Thyroid gland (tissue), 4 donors: ENCODE data around the gene ZNF200.

ENCODE experiments used
- POLR2A ChIP-seq, 2 donors: fragments of 450-650 bp; IDR thresholded peaks; one replicate each; pipeline ENCODE4 v1.6.1; 2017; ENCODE audit warnings: antibody characterized with exemption in 2 of 2, mild to moderate bottlenecking in 2 of 2, moderate library complexity in 1 of 2
- TF ChIP-seq, protein P1 (sequence below), 6 experiments: fragments of 200-600 bp in 3 of 6; fragments of 450-650 bp in 3 of 6; sonication (generic) in 3 of 6; IDR thresholded peaks; one replicate each; pipeline ENCODE4 v1.5.1; 2016 to 2019; ENCODE audit warnings: antibody characterized with exemption in 6 of 6, mild to moderate bottlenecking in 2 of 6, inconsistent platforms in 1 of 6, moderate library complexity in 1 of 6

DNA sequence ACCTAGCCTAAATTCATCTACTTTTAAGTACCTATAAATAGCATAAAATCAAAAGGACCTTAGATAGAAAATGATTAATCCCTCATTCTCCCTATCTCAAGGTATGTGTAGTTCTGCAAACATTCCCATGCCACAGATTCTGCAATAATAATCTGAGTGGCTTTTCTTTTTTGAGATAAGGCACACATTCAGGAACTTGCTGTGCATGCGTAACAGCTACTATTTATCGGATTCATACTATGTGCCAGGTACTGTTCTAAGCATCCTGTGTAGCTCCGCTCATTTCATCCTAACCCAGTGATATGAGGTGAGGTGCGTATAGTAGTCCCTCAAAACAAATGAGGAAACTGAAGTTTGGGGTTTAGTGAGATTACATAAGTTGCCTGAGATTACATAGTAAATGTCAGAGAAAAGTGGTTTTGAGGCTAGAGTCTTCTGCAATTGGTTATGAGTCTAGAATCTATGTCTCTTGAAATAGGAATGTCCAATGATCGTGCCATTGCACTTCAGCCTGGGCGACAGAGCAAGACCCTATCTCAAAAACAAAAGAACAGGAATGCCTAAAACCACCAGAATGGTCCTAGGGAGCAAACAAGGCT, 46.4 kb upstream of the ZNF200 start:
- TF ChIP-seq, protein P1, sequence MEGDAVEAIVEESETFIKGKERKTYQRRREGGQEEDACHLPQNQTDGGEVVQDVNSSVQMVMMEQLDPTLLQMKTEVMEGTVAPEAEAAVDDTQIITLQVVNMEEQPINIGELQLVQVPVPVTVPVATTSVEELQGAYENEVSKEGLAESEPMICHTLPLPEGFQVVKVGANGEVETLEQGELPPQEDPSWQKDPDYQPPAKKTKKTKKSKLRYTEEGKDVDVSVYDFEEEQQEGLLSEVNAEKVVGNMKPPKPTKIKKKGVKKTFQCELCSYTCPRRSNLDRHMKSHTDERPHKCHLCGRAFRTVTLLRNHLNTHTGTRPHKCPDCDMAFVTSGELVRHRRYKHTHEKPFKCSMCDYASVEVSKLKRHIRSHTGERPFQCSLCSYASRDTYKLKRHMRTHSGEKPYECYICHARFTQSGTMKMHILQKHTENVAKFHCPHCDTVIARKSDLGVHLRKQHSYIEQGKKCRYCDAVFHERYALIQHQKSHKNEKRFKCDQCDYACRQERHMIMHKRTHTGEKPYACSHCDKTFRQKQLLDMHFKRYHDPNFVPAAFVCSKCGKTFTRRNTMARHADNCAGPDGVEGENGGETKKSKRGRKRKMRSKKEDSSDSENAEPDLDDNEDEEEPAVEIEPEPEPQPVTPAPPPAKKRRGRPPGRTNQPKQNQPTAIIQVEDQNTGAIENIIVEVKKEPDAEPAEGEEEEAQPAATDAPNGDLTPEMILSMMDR (IDR thresholded peaks at IDR 0.05): no peak
- no peak for TF ChIP-seq POLR2A (IDR thresholded peaks at IDR 0.05)
